Brain microvascular endothelial cell (primary cell): Measurements from ENCODE around the gene TMEM255B.
A peak's percentile ranks its signal among the peaks of the same experiment; 100 is the strongest.

ENCODE experiments used
- DNase-seq: peaks from one replicate; pipeline ENCODE4 v3.0.0-alpha.2; 2020
- H3K27ac ChIP-seq: fragments of 250-450 bp; sonication (Bioruptor Pico); 2 replicates; pipeline ENCODE4 v1.5.1; 2020; ENCODE audit warnings: mild to moderate bottlenecking, moderate library complexity
- H3K27me3 ChIP-seq: fragments of 250-450 bp; sonication (Bioruptor Pico); replicated peaks from 2 replicates; pipeline ENCODE4 v1.5.1; 2020; ENCODE audit warnings: mild to moderate bottlenecking
- H3K36me3 ChIP-seq: fragments of 250-450 bp; sonication (Bioruptor Pico); replicated peaks from 2 replicates; pipeline ENCODE4 v1.5.1; 2020; ENCODE audit warnings: mild to moderate bottlenecking
- H3K4me3 ChIP-seq: 2 replicates; pipeline ENCODE4 v1.5.1; 2011; ENCODE audit warnings: low read depth, mild to moderate bottlenecking, control low read depth, low read length, moderate library complexity
- CTCF ChIP-seq: IDR thresholded peaks from 2 replicates; pipeline ENCODE4 v1.5.1; 2011; ENCODE audit warnings: low read depth, mild to moderate bottlenecking, moderate library complexity, low read length, control low read depth, inconsistent platforms; ENCODE audit errors: missing control alignments
- in situ Hi-C: cut with HindIII; loops from 2 replicates; pipeline ENCODE4 v1.10.0; 2017; ENCODE audit warnings: low sequenced_read_pairs, low pct_ligation_motif_present

The TMEM255B gene

GRCh38 chr13:113842336-113843062 is 83.5 kb downstream of the TMEM255B start:
- no peaks in the 10 kb centered on the region for H3K27me3 ChIP-seq
- TF ChIP-seq CTCF, result no peak

GRCh38 chr13:113843063-113843654 is 84.1 kb downstream of the TMEM255B start:
- no peak for TF ChIP-seq CTCF
- in situ Hi-C loops, result no loop called here
- H3K36me3 ChIP-seq, result no peaks in the 10 kb centered on the region

More at GRCh38 chr13:113842336-113843062, 83.5 kb downstream of the TMEM255B start:
- H3K4me3 ChIP-seq, result no peak overlapping the region
- H3K27ac ChIP-seq, result no peak overlapping the region
- DNase-seq, result no peak
- no peaks in the 10 kb centered on the region for H3K36me3 ChIP-seq
- in situ Hi-C loops, result no loop called here

GRCh38 chr13:113843864-113844556 is 85.0 kb downstream of the TMEM255B start:
- no peaks in the 10 kb centered on the region for H3K36me3 ChIP-seq

More at GRCh38 chr13:113843063-113843654, 84.1 kb downstream of the TMEM255B start:
- Histone ChIP-seq H3K27ac (no peak overlapping the region), H3K4me3 (no peak overlapping the region), H3K27me3 (no peaks in the 10 kb centered on the region)
- DNase-seq, result no peak

GRCh38 chr13:113845055-113845454 is 86.0 kb downstream of the TMEM255B start:
- no peak for TF ChIP-seq CTCF
- H3K36me3 ChIP-seq, result no peaks in the 10 kb centered on the region
- H3K27ac ChIP-seq, result no peak overlapping the region
- no peak overlapping the region for H3K4me3 ChIP-seq
- in situ Hi-C loops, result no loop called here
- H3K27me3 ChIP-seq, result no peaks in the 10 kb centered on the region
- DNase-seq, result no peak

More at GRCh38 chr13:113843864-113844556, 85.0 kb downstream of the TMEM255B start:
- peak; percentile 4 for TF ChIP-seq CTCF
- DNase-seq, result no peak
- Histone ChIP-seq H3K4me3 (no peak overlapping the region), H3K27me3 (no peaks in the 10 kb centered on the region), H3K27ac (no peak overlapping the region)
- in situ Hi-C loops, result no loop called here

- DNase-seq, result no peak
- H3K27me3 ChIP-seq, result no peaks in the 10 kb centered on the region
- H3K4me3 ChIP-seq, result no peak overlapping the region
- no peak overlapping the region for H3K27ac ChIP-seq
- TF ChIP-seq CTCF, result no peak
- no peaks in the 10 kb centered on the region for H3K36me3 ChIP-seq
- in situ Hi-C loops, result no loop called here
Measured at GRCh38 chr13:113845723-113846635, 87.0 kb downstream of the TMEM255B start.
